ENCODE data around the gene FBXO41.

The FBXO41 gene

DNA sequence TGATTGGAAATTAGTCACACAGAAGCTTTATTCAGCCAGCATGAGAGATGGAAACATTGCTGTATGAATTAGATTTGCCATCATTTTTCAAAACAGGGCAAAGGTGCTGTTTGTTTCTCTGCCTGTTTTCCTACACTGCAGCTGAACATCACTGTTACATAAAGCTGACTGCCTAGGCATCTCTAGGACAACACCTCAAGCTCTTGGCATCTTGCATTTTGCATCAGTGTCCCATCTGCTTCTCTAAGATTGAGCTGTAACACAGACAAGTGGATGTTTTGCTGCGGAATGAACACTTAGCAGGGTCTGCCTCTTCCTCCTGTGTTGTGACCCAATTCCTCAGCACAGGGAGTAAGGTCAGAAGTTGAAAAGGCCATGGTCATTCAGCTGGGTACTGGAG, 45.3 kb downstream of the FBXO41 start:
- DNase-seq, result no peak

DNA sequence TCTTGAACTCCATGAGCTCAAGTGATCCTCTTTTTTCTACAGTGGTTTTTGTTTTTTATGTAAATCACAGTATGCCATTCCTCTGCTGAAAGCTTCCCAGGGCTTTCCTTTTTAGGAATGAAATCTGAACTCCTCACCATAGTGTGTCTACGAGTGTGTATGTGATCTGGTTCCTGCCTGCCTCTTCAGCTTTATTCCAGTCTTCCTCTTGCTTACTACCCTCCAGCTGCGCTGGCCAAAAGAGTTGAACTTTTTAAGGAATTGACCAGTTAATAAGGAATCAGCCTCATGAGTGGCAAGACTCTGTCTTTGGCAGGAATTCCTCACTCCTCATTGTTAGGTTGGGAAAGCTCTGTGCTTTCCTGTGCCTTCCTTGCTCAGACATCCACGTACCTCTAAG, 46.1 kb downstream of the FBXO41 start:
- no peak for DNase-seq

DNA sequence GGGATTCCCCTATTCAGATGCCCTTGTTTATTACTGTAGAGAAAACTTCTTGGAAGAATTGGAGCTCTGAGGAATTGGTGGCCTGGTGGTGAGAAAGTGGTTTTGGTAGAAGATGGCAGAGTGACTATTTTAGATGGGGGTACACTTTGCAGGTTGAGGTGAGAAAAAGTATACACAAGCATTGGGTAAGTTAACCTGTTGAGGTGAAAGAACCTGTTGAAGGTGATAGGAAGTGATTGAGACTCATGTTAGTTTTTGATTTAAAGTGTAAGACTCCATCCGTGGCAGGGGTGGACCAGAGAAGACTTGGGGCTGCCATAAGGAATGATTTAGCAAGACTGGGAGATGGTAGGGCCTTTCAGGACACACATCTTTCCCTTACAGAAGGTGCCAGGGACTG, 47.1 kb downstream of the FBXO41 start:
- DNase-seq, result no peak

DNA sequence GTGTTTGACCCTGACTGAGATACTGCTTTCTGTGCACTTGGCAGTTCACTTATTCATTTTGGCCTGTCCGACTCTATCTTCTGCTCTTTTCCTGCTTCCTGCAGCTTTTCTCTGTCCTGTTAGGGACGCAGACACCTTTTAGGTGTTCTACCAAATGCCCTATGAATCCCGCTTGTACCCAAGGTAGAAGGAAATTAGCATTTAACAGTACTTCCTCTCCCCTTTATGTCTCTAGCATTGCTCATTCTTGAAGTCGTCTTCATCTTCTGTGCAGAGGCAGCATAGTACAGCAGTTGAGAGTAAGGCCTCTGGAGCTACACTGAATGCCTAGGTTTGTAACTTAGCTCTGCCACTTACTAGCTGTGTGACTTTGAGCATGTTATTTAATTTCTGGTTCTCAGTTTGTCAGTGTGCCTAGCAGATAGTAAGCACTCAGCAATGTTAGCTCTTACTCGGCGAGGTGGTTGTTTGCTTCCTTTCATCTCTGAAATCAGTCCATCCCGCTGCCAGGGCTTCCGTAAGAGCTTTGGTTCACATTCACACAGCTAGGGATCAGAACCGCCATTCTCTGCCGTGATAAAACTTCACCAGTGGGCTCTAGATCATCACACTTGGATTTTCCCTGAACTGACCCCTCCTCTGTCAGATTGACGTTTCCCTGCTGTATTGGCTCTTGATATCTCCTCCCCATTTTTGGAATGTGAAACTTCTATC, 48.8 kb downstream of the FBXO41 start:
- DNase-seq, result no peak

DNA sequence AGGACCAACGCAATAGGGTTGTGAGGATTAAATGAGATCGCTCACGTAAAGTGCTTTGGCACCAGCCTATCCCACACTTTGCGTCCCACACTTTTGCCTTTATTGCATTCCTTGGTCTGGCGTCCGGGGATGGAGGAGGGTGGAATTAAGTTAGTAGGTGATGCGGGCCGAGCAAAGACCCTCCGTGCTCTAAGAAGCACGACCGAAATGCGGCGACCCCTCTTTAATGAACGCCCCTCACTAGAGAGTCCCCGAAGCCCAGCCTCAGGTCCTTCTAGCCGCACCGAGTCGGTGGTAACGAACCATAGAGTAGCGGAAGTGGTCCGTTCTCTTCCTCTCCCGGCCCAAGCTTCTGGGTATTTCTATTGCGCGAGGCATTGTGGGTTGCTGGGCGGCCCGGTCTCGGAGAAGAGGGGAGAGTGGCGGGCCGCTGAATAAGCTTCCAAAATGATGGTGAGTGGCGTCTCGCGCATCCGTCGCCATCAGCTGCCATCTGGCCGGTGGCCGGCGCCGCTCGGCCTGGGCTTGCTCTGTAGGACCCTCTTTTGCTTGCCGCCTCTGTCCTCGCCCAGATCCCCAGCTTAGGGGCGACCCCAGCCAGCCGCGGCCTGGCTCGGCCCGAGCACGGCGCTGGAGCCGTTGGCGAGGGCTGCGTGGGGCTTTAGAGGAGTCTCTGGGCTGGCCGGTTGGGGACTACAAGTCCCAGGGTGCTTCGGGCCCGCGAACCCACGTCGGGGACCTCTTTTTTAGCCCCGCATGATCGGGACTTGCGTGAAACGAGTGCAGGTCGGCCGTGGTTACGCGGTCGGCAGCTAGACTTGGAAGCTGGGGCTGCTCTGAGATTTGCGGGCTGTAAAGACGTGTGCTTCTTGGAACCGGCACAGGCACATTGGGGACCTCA, 50.1 kb downstream of the FBXO41 start, which contains the start of gene CCT7:
CCT7 (plus strand) TSS at position 377 of the 901 bp plus-strand sequence; CDS start at position 448, 71 bp downstream.
- peak; percentile 88 for DNase-seq

DNA sequence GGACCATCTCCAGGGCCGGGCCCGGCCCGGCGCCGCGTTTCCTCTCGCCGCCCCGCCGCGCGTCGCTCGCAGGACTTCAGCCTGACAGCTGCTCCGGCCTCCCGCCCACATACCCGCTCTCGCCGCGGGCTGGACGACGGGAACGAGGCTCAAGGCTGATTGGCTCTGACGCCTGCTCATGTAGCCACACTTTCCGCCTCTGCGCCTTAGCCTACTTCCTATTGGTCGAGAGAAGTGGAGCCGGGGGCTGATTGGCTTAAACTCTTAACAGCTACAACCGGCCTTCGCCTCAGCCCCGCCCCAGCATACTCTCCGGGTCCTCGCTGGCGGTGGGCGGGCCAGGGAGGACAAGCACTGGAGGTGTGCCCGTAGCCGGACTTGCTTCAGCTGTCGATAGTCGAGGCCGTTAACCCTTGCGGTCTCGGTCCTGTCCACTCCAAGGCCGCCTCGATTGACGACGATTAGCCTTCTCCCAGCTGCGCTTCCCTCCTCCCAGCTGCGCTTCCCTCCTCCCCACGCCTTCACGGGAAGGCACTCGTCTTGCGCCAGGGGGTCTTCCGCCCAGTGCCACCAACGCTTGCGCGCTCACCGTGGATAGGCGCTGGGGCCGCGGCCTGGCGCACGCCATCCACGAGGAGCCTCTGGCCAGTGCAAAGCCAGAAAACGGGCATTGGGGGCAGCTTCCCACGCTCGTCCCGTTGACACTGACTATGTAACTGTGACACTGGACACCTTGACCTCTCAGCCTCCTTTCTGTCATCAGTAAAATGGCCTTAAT, 50.9 kb downstream of the FBXO41 start, which contains the start of gene PRADC1:
PRADC1 (minus strand) TSS at position 86 of the 778 bp plus-strand sequence; CDS start at position 7, 79 bp downstream.
- peak; percentile 97 for DNase-seq

DNA sequence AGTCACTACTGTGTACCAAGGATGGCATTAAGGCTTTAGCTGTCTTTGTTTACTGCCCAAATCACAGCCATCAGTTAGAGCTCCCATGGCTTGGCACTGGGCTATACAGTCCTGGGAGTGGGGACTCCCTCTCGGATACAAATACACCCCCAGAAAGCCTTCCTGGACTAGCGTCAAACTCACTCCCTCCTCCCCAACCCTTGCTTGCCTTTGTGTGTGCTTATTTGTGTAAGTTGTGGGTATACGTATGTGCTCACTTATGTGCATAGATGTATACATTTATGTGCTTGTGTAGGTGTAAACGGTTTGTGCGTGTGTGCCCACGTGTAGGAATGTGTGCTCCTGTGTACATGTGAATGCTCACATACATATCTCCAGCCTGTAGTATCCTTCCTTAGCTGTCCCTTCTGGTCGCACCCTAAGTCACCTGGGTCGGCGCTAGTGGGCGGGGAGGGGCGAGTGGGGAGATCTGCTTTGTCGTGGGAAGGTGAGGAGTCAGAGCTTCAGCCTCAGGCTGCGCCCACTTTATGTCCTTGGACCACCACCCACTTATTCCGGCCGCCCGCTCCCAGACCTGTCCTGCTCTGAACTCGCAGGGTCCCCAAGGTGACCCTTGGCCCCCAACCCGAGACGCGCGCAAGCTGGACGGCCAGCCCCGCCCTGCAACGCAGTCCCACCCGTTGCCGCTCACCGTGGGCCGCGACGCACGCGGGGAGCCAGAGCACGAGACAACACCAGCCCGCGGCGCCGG, 51.7 kb downstream of the FBXO41 start:
- DNase-seq, result no peak

DNA sequence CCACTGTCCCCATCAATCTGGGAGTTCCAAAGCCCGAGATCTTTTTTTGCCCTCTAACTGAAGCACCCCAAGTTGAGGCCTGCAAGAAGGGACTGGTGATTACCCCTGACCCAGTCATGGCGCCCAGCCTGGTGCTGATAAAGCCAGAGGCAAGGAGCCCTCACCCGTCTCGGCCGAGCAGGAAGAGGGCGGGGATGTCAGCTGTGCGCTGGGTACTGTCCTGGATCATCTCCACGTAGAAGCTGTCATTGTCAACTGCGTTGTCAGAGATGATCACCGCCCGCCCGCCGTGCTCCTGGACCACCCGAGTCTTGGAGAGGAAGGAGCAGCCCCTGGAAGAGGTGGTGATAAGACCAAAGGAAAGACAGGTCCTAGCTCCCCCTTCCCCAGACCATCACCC, 55.6 kb downstream of the FBXO41 start:
- no peak for DNase-seq

DNA sequence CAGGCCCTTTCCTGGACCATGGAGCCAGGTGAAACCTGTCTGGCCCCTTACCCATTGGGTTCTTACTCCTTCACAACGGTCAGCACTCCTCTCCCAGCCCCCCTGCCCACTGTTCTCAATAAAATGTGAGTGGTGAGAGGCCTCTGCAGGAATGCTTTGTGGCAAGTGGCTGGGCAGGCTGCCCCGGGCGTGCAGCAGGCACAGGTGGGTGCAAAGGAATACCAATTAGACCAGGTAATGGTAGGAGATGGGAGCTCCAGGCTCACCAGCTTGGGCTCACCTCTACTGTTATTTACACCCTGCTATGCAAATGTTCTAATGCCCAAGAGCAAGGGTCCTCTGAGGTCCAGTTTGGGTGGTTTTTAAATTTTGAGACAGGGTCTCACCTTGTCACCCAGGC, 57.2 kb downstream of the FBXO41 start:
- DNase-seq, result no peak

DNA sequence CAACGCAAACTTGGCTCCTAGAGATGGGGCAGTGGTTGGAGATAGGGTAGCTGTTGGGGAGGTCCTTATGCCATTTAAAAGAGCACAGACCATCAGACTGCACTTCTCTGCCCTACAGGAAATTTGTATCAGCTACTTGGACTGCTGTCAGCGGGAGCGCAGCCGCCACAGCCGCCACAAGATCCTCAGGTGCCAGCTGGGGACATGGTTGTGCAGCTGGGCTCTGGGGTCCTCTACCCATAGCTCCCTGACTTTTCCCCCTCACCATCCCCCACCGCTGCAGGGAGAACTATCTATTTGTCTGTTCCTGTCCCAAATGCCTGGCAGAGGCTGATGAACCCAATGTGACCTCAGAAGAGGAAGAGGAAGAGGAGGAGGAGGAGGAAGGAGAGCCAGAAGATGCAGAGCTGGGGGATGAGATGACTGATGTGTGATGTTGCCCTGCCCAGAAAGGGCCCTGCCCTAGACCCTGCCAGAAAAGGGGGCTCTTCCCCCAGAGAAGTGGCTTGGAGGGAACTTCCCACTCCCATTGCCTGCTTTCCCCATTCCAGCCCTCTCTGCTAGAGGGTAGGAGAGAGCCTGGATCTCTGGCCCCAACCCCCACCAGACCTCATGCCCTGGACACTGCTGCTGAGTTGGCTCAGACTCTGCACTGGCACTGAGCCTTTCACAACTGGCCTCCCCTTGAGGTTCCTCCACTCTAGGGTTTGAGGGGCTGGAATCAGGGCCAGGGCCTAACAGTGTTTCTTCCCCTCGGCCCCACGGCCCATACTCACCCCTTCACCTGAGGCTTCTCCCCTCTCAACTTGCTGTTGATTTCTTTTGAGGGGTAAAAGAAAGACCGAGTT, 58.5 kb downstream of the FBXO41 start:
- no peak for DNase-seq

DNA sequence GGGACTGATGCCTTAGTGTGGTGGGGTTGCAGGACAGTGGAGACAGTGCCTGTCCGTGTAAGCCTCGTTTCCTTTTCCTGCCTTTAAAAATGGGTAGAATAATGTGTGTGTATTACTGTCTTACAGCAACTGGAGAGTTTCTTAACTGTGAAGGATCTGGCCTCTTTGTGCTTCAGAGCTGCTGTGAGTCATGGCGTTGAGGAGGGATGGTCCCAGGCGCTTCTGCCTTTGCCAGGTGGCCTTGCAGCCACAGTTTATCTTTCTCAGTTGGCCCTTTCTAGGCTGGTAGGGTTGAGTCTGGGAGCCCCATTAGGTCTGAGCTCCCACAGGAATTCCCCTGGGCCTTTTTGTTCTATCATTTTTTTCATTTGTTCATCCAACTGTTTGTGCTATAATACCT, 60.5 kb downstream of the FBXO41 start:
- DNase-seq, result no peak

DNA sequence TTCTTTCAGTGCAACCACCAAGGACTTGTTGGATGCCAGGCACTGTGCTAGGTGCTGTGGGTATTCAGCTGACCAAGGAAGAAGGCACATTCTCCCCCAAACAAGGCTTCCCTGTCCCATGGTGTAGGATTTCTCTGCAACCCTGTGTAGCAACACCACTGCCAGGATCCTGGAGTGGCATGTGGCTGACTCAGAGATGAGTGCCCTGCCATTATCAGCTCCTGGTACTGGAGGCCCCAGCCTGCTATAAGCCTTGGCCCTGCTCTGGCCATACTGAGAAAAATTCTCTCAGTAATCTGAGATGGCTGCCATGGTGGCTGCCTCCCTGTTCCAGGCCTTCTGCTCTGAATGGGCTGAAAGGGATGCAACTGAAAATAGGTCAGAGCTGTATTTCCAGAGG, 66.0 kb downstream of the FBXO41 start:
- DNase-seq, result no peak

DNA sequence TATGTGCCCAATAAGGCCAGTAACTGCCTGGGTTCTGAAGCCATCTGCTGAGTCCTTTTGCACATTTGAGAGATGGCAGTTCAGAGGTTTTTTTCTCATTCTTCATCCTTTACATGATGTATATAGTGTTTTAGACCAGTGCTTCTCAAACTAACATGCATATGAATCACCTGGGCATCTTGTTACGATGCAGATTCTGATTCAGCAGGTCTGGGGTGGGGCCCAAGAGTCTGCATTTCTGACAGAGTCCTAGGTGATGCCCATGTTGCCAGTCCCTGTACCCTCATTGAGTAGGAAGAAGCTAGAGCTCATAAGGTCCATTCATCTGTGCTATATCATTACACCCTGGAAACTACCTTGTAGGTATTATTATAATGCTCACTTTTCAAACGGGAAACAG, 66.5 kb downstream of the FBXO41 start:
- DNase-seq, result no peak

DNA sequence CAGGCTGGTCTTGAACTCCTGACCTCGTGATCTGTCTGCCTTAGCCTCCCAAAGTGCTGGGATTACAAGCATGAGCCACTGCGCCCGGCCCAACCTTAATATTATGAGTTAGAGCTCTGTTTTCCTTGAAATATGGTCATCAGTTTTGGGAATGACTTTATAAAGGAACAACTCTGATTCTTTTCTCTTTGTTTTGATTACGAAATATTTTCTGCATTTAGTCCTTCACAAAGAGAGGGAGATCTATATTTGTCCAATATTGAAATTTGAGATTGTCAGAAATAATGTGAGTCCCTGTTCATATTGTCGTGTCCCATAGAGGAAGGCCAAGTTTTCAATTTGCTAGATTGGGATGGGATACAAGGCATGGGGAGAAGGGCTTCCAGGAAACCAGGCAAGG, 67.1 kb downstream of the FBXO41 start:
- DNase-seq, result no peak

DNA sequence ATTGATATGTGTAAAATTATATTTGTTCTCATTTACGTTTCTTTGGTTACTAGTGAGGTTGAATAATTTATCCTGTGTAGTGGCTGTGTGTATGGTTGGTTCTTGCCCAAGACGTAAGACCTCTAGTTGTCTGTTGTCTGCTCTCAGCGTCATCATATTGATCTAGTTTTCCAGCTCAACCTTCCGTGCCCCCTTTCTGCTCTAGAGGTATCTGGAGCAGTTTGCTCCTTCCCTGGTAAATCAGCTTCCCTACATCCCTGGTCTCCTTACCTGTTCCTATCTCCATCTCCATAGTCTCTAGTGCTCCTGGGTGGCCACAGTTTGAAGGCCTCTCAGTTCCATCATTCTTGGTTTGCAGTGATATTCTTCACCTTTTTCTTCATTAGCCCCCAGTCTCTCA, 69.0 kb downstream of the FBXO41 start:
- no peak for DNase-seq

DNA sequence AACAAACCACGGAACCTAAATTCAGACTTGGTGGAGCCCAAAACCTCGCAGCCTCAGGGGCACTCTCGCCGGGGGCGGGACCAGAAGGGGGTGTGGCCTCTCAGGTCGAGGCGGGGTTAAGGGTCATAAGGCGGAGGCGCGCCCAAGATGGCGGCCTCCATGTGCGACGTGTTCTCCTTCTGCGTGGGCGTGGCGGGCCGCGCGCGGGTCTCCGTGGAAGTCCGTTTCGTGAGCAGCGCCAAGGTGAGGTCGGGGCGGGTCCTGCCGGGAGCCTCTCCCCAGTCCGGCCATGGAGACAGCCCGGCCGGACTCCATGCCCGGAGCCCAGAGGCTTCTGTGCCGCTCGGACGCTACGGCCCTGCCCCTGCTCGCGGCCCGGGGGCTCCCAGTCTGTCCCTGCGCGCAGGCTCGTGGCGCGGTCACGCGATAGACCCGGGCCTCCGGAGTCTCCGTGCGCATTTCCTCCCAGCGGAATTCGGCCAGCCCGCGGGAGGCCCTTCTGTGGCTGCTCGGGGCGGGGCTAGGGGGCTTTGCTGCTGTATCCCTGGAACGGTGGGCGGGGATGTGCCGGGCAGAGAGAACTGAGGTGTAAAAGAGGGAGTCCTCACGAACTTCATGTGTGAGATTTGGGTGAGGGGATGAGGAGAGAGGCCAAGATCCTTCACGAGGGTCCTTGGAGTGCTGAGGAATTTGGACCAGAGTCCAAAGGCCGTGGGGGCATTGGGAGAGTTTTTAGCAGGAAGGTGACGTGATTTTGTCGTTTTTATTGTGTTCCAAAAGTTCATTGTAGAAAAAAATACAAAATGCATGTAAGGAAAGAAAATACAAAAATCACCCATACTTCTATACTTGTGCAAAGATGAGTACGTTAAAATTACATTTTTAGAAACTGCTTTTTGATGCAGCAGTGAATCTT, 69.9 kb downstream of the FBXO41 start, which contains the start of gene SMYD5:
SMYD5 (plus strand) TSS at position 126 of the 916 bp plus-strand sequence; CDS start at position 148, 22 bp downstream.
- peak; percentile 87 for DNase-seq

DNA sequence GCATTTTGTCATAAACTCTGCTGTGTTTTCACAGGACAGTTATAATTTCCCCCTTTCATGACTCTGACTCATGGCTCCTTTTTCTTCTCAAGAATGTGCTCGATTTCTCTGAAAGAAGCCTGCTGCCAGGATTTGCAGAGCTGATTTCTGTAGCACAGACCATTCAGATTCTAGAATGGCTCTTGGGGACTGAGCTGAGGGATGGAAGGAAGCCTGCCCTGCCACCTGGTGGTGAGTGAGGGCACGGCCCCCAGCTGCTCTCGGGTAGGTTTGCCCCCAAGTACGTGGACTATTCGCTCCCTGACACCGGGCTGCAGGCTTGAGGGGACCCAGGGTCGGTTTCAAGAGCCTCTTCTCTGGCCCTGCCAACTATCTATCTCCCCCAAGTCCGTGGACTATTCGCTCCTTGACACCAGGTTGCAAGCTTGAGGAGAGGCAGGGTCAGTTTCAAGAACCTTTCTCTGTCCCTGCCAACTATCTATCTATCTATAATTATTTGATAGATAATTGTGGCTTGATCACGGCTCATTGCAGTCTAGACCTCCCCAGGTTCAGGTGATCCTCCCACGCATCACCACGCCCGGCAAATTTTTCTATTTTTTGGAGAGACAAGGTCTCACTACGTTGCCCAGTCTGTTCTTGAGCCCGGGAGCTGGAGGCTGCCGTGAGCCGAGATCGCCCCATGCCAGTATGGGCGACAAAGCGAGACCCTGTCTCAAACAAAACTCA, 71.7 kb downstream of the FBXO41 start:
- peak; percentile 64 for DNase-seq

DNA sequence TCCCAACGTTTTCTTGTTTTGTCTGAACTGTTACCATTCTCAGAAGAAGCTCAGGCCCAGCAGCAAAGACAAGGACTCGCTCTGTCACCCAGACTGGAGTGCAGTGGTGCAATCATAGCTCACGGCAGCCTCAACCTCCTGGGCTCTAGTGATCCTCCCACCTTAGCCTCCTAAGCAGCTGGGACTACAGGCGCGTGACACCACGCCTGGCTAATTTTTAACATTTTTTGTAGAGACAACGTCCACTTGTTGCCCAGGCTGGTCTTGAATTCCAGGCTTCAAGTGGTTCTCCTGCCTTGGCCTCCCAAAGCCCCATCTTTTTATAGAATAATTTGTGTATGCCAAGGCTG, 72.2 kb downstream of the FBXO41 start:
- no peak for DNase-seq

DNA sequence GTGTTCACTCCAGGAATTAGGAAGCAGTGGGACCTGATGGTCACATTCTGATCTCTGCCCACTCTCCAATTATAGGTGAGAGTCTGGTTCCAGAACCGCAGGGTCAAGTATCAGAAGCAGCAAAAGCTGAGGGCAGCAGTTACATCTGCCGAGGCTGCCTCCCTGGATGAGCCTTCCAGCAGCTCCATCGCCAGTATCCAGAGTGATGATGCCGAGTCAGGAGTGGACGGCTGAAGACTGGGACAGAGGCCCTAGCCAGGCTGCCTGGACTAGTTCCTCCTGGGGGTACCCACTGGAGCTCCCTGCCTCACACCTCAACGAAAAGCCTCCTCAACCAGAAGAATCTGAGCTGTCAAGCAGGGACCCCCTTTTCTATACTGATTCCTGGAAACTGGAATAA, 73.6 kb downstream of the FBXO41 start:
- no peak for DNase-seq

DNA sequence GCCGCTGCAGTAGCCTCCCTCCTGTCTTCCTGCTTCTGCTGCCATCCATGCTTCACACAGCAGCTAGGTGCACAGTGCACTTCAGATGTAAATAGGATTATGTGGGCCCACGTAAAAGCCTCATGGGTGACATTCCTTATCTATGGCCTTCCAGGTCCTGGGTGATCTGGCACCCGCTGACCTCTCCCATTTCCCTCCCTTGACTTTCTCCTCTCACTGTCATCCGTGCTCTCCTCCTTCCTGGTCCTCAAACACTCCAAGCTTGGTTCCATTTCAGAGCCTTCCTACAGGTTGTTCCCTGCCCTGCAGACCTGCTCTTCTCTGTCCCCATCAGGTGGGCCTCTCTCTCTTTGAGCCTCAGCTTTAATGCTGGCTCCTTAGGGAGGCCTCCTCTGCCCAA, 74.3 kb downstream of the FBXO41 start:
- DNase-seq, result no peak

All from CD4-positive, alpha-beta T cell treated with Interferon gamma for 1 hour (primary cell).